Ovary (tissue), 9 donors: ENCODE results near the gene SLIT2. TPM values are rescaled to one million over a fixed set of nuclear protein-coding genes. Genes with fewer than 3 reads are reported as not detected.
A peak's percentile ranks its signal among the peaks of the same experiment; 100 is the strongest.

Source experiments
- DNase-seq, 5 donors: peaks; one replicate each; pipeline ENCODE4 v3.0.0-alpha.2; 2019 to 2020
- H3K27ac ChIP-seq, 2 donors: fragments of 200-600 bp; one replicate each; pipeline versions ENCODE4 v1.5.1 to v1.8.0; 2019 to 2022
- H3K27me3 ChIP-seq: fragments of 200-600 bp; one replicate; pipeline ENCODE4 v1.8.0; 2022
- H3K36me3 ChIP-seq: fragments of 200-600 bp; sonication (generic); one replicate; pipeline ENCODE4 v1.5.1; 2019
- H3K4me1 ChIP-seq: one replicate; pipeline ENCODE4 v1.8.1; 2013; ENCODE audit warnings: mild to moderate bottlenecking, moderate library complexity; ENCODE audit not compliant: insufficient read depth
- H3K4me3 ChIP-seq: fragments of 200-600 bp; sonication (generic); one replicate; pipeline ENCODE4 v1.5.1; 2017
- H3K9me3 ChIP-seq, 2 donors: fragments of 200-600 bp in 1 of 2; sonication (generic) in 1 of 2; one replicate each; pipeline versions ENCODE4 v1.5.1 to v1.8.1; 2013 to 2019; ENCODE audit warnings: mild to moderate bottlenecking in 1 of 2, moderate library complexity in 1 of 2
- EP300 ChIP-seq: sonication (generic); formaldehyde crosslinking; IDR thresholded peaks from one replicate; pipeline ENCODE4 v1.6.1; 2017; ENCODE audit warnings: antibody characterized with exemption
- POLR2A ChIP-seq: fragments of 450-650 bp; IDR thresholded peaks from one replicate; pipeline ENCODE4 v1.6.1; 2017; ENCODE audit warnings: antibody characterized with exemption, mild to moderate bottlenecking, moderate library complexity
- WGBS, 3 donors: extraction: QIAGEN DNeasy Blood & Tissue Kit in 1 of 3; methylation state at CpG; one replicate each; pipeline versions ENCODE4 v1.1.5 to v1.1.7; 2013 to 2017; 5-methylcytosine and 5-hydroxymethylcytosine counted together
- intact Hi-C, 4 donors: fragments of 100-400 bp; cut with DNase I; formaldehyde crosslinking; loops; one replicate each; pipeline versions ENCODE4 v1.11.0 to v1.15.1; 2022 to 2023
- polyA plus RNA-seq, 2 donors: library from polyadenylated mRNA; stranded (reverse); fragments of 200-250 nt in 1 of 2; fragments of 350-450 nt in 1 of 2; fragmentation: Illumina TruSeq in 1 of 2; extraction: RNeasy Lipid Tissue Mini Kit (QIAGEN cat#74804) in 1 of 2; gene quantifications; one replicate each; pipeline ENCODE4 v1.2.3, GENCODE V29; 2013 to 2014
- total RNA-seq, 7 donors: library from RNA; depleted of rRNA in 2 of 7; stranded (reverse); fragments of >200 nt in 2 of 7; fragmentation: NEBNext Ultra II Directional in 3 of 7; extraction: Animal tissue kit (Norgen Biotek cat#: 25700) in 3 of 7; gene quantifications; one replicate each; pipeline versions ENCODE4 v1.1.0 to v1.2.4, GENCODE V29; 2016 to 2023
- TF ChIP-seq, protein P1 (sequence below), 3 donors: fragments of 450-650 bp in 2 of 3; fragments of 200-600 bp in 1 of 3; IDR thresholded peaks; one replicate each; pipeline versions ENCODE4 v1.5.1 to v1.8.0; 2016 to 2022; ENCODE audit warnings: antibody characterized with exemption in 3 of 3, mild to moderate bottlenecking in 1 of 3
- donor health status: DM: no; HTN: no; CAD: no; lungs with moderate emphysema.
- donor health status: DM: no; HTN: no; CAD: no.
- donor health status: Bipolar disorder and iron deficiency.
- donor health status: DM: yes; HTN: yes; CAD: no.
- donor health status: DM: no; HTN: no; CAD: no.
- donor health status: DM: yes; HTN: yes; CAD: no.

SLIT2 gene
- total and polyA plus RNA-seq, 9 donors, result 2.0 to 17.7 (median 10.1) TPM

DNA sequence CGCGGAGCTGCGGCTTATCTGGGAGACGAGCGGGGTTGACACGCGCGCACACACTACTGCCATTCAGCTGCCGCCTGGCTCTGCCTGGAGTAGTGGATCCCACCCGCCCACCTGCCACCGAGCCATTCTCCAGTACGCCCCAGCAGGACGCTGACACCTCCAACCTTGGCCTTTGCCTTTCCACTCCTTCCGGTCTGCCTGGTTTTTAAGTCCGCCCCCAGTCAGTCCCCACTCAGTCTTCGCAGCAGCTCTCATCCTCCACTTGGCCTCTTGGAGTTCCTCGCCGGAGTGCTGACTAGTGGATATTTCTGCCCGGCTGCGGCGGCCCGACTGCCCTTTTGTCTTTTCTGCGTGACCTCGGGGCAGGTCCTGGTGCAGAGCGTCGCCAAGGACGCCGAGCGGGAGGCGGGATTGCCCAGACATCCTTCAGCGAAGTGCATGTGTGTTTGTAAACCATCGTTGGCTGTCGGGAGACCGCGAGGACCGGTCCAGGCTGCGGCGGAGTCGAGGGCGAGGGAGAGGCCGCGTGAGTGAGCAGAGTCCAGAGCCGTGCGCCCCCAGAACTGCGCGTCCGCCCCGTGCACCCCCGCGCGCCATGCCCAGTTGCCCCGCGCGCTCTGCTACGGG is 1.1 kb downstream of the SLIT2 start:
- WGBS, 3 donors, result 1 to 2% (median 1%) methylated on average over 55 of the region's 55 CpGs
- intact Hi-C loops, result no loop called here
- Histone ChIP-seq H3K27ac (peak overlapping the region; percentile 25 to 64), H3K9me3 (no peaks in the 10 kb centered on the region), H3K36me3 (no peaks in the 10 kb centered on the region), H3K27me3 (no peaks in the 10 kb centered on the region), H3K4me1 (peaks cover 10% of the 10 kb centered on the region), H3K4me3 (peak overlapping the region; percentile 71)
- no peak for TF ChIP-seq POLR2A
- TF ChIP-seq, protein P1, sequence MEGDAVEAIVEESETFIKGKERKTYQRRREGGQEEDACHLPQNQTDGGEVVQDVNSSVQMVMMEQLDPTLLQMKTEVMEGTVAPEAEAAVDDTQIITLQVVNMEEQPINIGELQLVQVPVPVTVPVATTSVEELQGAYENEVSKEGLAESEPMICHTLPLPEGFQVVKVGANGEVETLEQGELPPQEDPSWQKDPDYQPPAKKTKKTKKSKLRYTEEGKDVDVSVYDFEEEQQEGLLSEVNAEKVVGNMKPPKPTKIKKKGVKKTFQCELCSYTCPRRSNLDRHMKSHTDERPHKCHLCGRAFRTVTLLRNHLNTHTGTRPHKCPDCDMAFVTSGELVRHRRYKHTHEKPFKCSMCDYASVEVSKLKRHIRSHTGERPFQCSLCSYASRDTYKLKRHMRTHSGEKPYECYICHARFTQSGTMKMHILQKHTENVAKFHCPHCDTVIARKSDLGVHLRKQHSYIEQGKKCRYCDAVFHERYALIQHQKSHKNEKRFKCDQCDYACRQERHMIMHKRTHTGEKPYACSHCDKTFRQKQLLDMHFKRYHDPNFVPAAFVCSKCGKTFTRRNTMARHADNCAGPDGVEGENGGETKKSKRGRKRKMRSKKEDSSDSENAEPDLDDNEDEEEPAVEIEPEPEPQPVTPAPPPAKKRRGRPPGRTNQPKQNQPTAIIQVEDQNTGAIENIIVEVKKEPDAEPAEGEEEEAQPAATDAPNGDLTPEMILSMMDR (IDR thresholded peaks at IDR 0.05), result no peak
- TF ChIP-seq EP300, result no peak
- peak; percentile 26 to 53 (median 34) for DNase-seq

DNA sequence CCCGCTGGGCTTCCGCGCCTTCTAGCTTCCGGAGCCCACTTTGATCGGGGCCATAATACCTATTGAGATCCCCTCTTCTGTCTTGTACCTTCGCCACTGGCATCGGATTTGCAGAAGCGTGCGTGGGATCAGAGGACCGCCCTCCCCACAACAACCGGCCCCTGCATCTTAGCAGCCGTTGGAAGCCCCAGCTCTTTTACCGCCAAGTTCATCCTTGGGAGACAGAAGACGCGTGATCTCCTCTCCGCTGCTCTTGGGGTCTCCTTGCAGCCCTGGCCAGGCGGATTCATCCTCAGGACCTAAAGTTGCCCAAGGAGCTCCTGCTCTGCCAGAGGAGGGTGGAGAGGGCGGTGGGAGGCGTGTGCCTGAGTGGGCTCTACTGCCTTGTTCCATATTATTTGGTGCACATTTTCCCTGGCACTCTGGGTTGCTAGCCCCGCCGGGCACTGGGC is 1.6 kb downstream of the SLIT2 start:
- H3K4me3 ChIP-seq, result peak overlapping the region; percentile 71
- no peak overlapping the region for H3K27ac ChIP-seq
- no peak for DNase-seq
- H3K9me3 ChIP-seq, result no peaks in the 10 kb centered on the region
- no peaks in the 10 kb centered on the region for H3K36me3 ChIP-seq
- intact Hi-C loops, result no loop called here
- TF ChIP-seq, protein P1 (IDR thresholded peaks at IDR 0.05), result no peak
- TF ChIP-seq EP300 (no peak), POLR2A (no peak)
- WGBS, 3 donors, result 2 to 5% (median 3%) methylated on average over 21 of the region's 21 CpGs
- H3K4me1 ChIP-seq, result peaks cover 10% of the 10 kb centered on the region
- no peaks in the 10 kb centered on the region for H3K27me3 ChIP-seq

DNA sequence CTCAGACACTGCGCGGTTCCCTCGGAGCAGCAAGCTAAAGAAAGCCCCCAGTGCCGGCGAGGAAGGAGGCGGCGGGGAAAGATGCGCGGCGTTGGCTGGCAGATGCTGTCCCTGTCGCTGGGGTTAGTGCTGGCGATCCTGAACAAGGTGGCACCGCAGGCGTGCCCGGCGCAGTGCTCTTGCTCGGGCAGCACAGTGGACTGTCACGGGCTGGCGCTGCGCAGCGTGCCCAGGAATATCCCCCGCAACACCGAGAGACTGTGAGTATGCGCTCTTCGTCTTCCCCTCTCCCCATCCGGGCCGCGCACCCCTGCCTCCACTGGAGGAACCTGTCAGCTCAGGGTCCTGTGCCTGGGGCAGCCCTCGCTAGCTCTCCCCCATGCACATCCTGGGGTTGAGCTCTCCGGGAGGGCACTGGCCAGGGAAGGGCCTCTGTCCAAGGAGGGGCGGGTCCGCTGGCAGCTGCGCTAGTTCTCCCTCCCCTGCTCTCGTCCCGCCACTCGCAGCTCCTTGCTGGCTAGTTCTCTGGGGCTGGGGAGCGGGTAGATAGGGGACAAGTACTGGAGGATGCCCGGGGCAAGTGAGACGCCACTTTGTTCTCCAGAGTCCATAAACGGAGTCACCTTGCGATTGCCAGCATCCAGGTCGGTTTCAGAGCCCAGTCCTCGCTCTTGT is 2.2 kb downstream of the SLIT2 start:
- Histone ChIP-seq H3K36me3 (no peaks in the 10 kb centered on the region), H3K27ac (no peak overlapping the region), H3K4me3 (peak overlapping the region; percentile 71), H3K9me3 (no peaks in the 10 kb centered on the region), H3K27me3 (no peaks in the 10 kb centered on the region), H3K4me1 (peaks cover 10% of the 10 kb centered on the region)
- intact Hi-C loops, result no loop called here
- DNase-seq, result peak in 4 of 5 donors; percentile 28 to 46 (median 30)
- WGBS, 3 donors, result 0 to 1% (median 1%) methylated on average over 40 to 43 of the region's 43 CpGs
- TF ChIP-seq POLR2A (no peak), EP300 (no peak)
- TF ChIP-seq, protein P1 (IDR thresholded peaks at IDR 0.05), result no peak

DNA sequence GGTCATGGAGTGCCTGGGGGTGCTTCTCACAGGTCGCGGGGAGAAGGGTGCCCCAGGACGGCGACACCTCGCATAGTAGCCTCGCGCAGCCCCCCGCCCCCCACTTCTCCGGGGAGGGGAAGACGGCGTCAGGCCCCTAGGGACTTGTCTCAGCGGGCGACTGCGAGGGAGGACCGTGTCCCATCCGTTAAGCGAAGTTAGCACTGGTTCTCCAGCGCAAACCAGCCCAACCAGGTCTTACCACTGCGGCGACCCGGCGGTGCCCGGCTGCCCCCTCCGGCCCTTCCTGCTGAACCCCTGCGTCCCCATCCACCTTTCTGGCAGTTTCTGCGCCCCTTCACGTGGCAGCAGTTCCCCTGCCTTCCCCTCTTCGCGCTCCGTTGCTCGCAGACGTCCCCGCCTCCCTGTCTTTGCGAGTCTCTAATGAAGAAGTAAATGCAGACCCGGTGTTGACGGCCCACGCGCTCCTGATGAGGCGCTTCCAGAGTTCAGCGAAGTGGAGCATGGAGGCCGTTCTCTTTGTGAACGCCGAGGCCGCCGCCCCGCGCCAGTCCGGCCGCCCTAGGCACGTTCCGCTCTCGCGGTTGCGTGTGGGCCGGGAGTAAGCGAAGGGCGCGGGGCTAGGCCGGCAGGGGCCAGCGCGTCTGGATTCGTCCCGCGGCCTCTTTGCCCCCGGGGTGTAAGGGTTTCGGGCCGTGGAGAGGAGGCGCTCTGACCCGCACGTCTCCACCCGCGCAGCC is 3.0 kb downstream of the SLIT2 start:
- H3K4me3 ChIP-seq, result peak overlapping the region; percentile 71
- H3K27ac ChIP-seq, result no peak overlapping the region
- H3K9me3 ChIP-seq, result no peaks in the 10 kb centered on the region
- intact Hi-C loops, result no loop called here
- peak in 4 of 5 donors; percentile 22 to 46 (median 30) for DNase-seq
- TF ChIP-seq POLR2A, result no peak
- no peak for TF ChIP-seq EP300
- TF ChIP-seq, protein P1 (IDR thresholded peaks at IDR 0.05), result no peak
- peaks cover 10% of the 10 kb centered on the region for H3K4me1 ChIP-seq
- no peaks in the 10 kb centered on the region for H3K36me3 ChIP-seq
- H3K27me3 ChIP-seq, result no peaks in the 10 kb centered on the region
- 4% methylated on average over 67 to 72 of the region's 72 CpGs for WGBS, 3 donors
